Pulmonary artery endothelial cell (primary cell): Measurements from ENCODE around the gene MYL10. TPM values are rescaled to one million over a fixed set of nuclear protein-coding genes. Genes with fewer than 3 reads are reported as not detected.

Experiments used
- DNase-seq: peaks from one replicate; pipeline ENCODE4 v3.0.0-alpha.2; 2011; ENCODE audit warnings: low read depth, low spot score
- total RNA-seq: library from RNA; depleted of rRNA; stranded (reverse); fragments of >200 nt; gene quantifications from 2 replicates; pipeline ENCODE4 v1.2.3, GENCODE V29; 2014

MYL10 gene
- total RNA-seq, 1 donor from 2014 or later, result not detected

DNA sequence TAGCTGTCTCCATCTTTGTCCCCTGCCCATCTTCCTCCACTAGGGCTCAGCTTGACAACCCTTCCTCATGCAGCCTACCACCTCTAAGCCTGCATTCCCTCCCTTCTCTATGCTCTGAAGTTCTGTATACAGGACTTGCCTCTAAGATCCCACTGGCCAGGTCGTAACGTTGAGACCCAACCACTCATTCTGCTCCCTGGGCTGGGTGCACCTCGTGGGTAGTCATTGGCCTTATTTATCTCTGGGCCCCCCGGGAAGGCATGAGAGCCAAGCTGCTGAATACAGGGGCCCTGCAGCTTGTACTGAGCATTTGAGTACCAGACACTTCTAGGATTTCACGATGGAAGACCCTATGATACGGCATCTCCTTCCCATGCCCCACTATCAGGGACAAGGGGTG is 31.2 kb downstream of the MYL10 start:
- no peak for DNase-seq

- DNase-seq, result no peak
These were observed 32.2 kb downstream of the MYL10 start for GRCh38 chr7:101596898-101597297.

- no peak for DNase-seq
These were observed 33.1 kb downstream of the MYL10 start for GRCh38 chr7:101595766-101596537.

DNA sequence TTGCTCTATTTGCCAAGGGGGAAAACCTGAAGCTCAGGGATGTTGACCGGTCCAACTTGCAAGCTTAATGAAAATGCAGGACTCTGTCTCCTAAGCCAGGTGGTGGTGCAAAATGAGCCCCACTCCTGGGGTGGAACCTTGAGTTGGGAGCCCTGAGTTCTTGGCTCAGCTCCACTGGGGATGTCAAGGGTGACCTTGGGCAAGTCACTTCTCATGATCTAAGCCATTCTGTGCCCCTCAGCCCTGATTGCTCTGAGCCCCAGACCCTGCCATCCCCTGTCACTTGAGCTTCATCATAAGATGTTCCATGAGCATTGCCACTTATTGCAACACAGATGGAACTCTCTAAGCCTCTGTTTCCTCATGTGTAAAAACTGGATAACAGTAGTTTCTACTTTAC is 33.9 kb downstream of the MYL10 start:
- no peak for DNase-seq

GRCh38 chr7:101594790-101595189 is 34.3 kb downstream of the MYL10 start:
- DNase-seq, result no peak

- DNase-seq, result no peak
These were observed 35.5 kb downstream of the MYL10 start for GRCh38 chr7:101593556-101593955.

- DNase-seq, result no peak
These were observed 37.6 kb downstream of the MYL10 start for GRCh38 chr7:101591504-101591903.

GRCh38 chr7:101590663-101591435 is 38.2 kb downstream of the MYL10 start:
- DNase-seq, result no peak

GRCh38 chr7:101589976-101590662 is 39.0 kb downstream of the MYL10 start:
- no peak for DNase-seq

- DNase-seq, result no peak
These were observed 40.0 kb downstream of the MYL10 start for GRCh38 chr7:101589052-101589451.

DNA sequence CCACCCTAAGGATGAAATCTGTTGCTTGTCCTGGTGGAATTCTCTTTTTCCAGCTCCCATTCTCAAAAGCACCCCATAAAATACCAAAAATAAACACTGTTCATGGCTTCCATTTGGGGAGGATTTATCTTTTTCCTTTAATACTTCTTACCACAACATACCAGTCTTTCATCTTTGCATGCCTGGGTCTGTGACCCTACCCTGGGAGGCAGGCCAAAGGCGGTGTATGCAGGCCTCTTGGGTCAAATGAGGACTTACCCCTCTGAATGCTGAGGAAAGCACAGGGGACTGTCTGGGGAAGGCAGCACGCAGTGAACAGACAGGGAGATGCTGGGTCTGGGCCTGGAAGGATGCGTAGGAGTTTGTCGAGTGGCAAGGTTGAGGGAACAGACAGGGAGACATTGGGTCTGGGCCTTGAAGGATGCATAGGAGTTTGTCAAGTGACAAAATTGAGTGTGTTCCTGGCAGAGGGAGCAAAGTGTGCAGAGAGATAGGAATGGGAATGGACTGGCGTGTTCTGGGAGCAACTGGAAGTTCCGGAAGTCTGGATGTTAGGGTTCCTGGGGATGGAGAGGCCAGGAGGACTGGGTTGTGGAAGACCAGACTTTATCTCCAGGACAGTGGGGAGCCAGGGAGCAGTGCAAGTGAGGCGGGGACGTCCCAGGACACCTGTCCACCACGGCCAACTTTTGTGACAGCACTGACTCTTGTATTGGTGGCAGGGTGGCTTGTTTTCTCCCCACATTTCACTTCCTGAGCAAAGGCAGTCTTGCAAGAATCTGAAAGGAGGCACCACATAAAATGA is 40.8 kb downstream of the MYL10 start:
- DNase-seq, result no peak

- no peak for DNase-seq
These were observed 42.0 kb downstream of the MYL10 start for GRCh38 chr7:101586906-101587677.

GRCh38 chr7:101586078-101586905 is 42.8 kb downstream of the MYL10 start:
- no peak for DNase-seq

GRCh38 chr7:101582971-101583370 is 46.1 kb downstream of the MYL10 start:
- no peak for DNase-seq

GRCh38 chr7:101581891-101582290 is 47.2 kb downstream of the MYL10 start:
- no peak for DNase-seq

GRCh38 chr7:101580596-101580995 is 48.5 kb downstream of the MYL10 start:
- no peak for DNase-seq

GRCh38 chr7:101578552-101578951 is 50.5 kb downstream of the MYL10 start:
- no peak for DNase-seq

DNA sequence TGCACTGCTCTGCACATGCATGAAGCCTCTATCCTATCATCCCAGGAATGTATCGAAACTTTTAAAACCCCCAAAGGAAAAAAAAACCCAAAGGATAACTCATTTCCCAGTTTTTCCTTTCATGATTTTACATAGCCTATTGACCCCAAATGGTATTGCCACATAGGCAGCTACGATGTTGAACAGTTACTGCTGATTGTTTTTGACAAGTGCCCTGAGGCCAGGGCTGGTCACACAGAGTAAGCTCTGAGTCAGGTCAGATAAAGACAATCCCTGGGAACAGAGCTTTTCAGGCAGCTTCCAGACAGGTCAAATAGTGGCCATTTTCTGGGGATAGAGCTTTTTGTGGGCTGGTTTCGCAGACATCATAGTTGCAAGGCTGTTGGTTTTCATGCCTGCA is 52.1 kb downstream of the MYL10 start:
- no peak for DNase-seq

- no peak for DNase-seq
These were observed 53.4 kb downstream of the MYL10 start for GRCh38 chr7:101575721-101576120.

DNA sequence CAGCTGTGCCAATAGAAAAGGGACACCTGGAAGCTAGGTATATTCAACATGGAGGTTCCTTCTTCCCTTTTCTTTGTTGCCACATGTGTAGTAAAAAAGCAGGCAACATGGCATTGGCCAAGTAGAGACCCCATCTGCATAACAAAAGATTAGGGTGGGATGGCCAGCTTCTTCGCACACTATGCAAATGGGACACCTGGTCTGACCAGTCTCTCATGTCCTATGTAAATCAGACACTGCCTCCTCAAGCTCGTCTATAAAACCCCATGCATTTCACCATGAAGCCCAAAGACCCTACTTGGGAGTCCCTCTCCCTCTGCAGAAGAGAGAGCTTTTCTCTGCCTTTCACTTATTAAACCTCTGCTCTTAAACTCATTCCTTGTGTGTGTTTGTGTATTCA is 53.9 kb downstream of the MYL10 start:
- DNase-seq, result no peak
